K562 (cell line): ENCODE results near the gene FTO. TPM values are rescaled to one million over a fixed set of nuclear protein-coding genes. Genes with fewer than 3 reads are reported as not detected.

Source experiments
- ATAC-seq: fragments of 200-7000 bp; cut with Tn5 transposase; 3 replicates; pipeline ENCODE4 v1.9.1; 2020; ENCODE audit warnings: moderate library complexity
- BruUV-seq: library from RNA; stranded (reverse); fragments of 400-500 nt; replicated peaks from 2 replicates; lab custom pipeline; 2021; lab: Mats Ljungman, UMichigan
- CTCF ChIA-PET: fragments of 300-600 bp; formaldehyde crosslinking; extraction: SDS; loops from one replicate; lab custom pipeline; 2021; ENCODE audit warnings: low intra/inter-chr PET ratio; lab: Yijun Ruan, JAX
- POLR2A ChIA-PET: fragments of 300-600, 350-650 bp; sonication (Branson Sonifier 250); formaldehyde crosslinking; extraction: SDS; loops from one replicate; lab custom pipeline; 2021; ENCODE audit warnings: antibody characterized with exemption, inconsistent platforms; lab: Yijun Ruan, JAX
- DNase-seq, 4 experiments: peaks; one replicate each; pipeline versions ENCODE4 v3.0.0 to v3.0.0-alpha.2; 2011 to 2018; ENCODE audit warnings: low spot score in 3 of 4, mixed read lengths in 3 of 4; ENCODE audit errors: extremely low read depth in 1 of 4
- FAIRE-seq: peaks from 2 replicates; lab custom pipeline; 2011; peaks lifted over from hg19 to GRCh38; lab: Jason Lieb, UNC
- H2AFZ ChIP-seq: 2 replicates; pipeline ENCODE4 v1.6.0; 2011; ENCODE audit warnings: low read depth, low read length, control low read depth, inconsistent platforms
- H3K27ac ChIP-seq: fragments of 200-600 bp; 3 replicates; pipeline ENCODE4 v1.8.0; 2011; ENCODE audit warnings: low read depth, mild to moderate bottlenecking, control low read depth, inconsistent platforms, low read length, moderate library complexity, mixed read lengths; ENCODE audit errors: extremely low read depth
- H3K27me3 ChIP-seq, 2 experiments: fragments of 300-600 bp in 1 of 2; 2 replicates in 1 of 2; 3 replicates in 1 of 2; pipeline versions ENCODE4 v1.6.0 to v1.8.0; 2011; ENCODE audit warnings: inconsistent platforms in 2 of 2, low read length in 2 of 2, mild to moderate bottlenecking in 1 of 2, mixed read lengths in 1 of 2, moderate library complexity in 1 of 2; ENCODE audit not compliant: control insufficient read depth in 2 of 2, insufficient read depth in 2 of 2
- H3K36me3 ChIP-seq: fragments of 300-600 bp; 3 replicates; pipeline ENCODE4 v1.8.0; 2011; ENCODE audit warnings: mild to moderate bottlenecking, low read length, inconsistent platforms; ENCODE audit not compliant: control insufficient read depth, insufficient read depth
- H3K4me1 ChIP-seq, 2 experiments: fragments of 200-600 bp in 1 of 2; replicated peaks in 1 of 2; 2 replicates in 1 of 2; 3 replicates in 1 of 2; pipeline versions ENCODE4 v1.5.1 to v1.8.0; 2011; ENCODE audit warnings: inconsistent platforms in 2 of 2, low read length in 2 of 2, mild to moderate bottlenecking in 1 of 2, mixed read lengths in 1 of 2, moderate library complexity in 1 of 2; ENCODE audit not compliant: control insufficient read depth in 2 of 2, insufficient read depth in 2 of 2
- H3K4me2 ChIP-seq: 2 replicates; pipeline ENCODE4 v1.6.1; 2011; ENCODE audit warnings: low read length, control low read depth, inconsistent platforms, mixed read lengths; ENCODE audit not compliant: insufficient read depth
- H3K4me3 ChIP-seq: fragments of 200-600 bp; sonication (generic), shearing (Covaris generic); 2 replicates; pipeline ENCODE4 v1.5.1; 2016; ENCODE audit warnings: control low read depth, inconsistent platforms
- H3K79me2 ChIP-seq: fragments of 200-600 bp; 3 replicates; pipeline ENCODE4 v1.8.0; 2011; ENCODE audit warnings: low read length, inconsistent platforms; ENCODE audit not compliant: control insufficient read depth, insufficient read depth
- H3K9ac ChIP-seq, 2 experiments: 2 replicates each; pipeline versions ENCODE4 v1.6.0 to v1.6.1; 2011; ENCODE audit warnings: low read depth in 2 of 2, low read length in 2 of 2, control low read depth in 1 of 2, inconsistent platforms in 1 of 2, mild to moderate bottlenecking in 1 of 2, mixed read lengths in 1 of 2; ENCODE audit not compliant: insufficient read depth in 1 of 2
- H3K9me1 ChIP-seq: one replicate; pipeline ENCODE4 v1.6.0; 2011; ENCODE audit warnings: inconsistent platforms, mild to moderate bottlenecking, low read length, moderate library complexity; ENCODE audit not compliant: control insufficient read depth, insufficient read depth
- H3K9me3 ChIP-seq: replicated peaks from 2 replicates; pipeline ENCODE4 v1.5.1; 2011; ENCODE audit warnings: low read depth, low read length, inconsistent platforms; ENCODE audit not compliant: control insufficient read depth, insufficient read depth
- H4K20me1 ChIP-seq: replicated peaks from 2 replicates; pipeline ENCODE4 v1.6.1; 2011; ENCODE audit warnings: low read length, inconsistent platforms, mixed read lengths; ENCODE audit not compliant: control insufficient read depth, insufficient read depth
- ARID2 ChIP-seq: fragments of 450-650 bp; IDR thresholded peaks from 2 replicates; pipeline ENCODE4 v1.6.1; 2017; ENCODE audit warnings: antibody characterized with exemption, mild to moderate bottlenecking
- CREB3 ChIP-seq: fragments of 450-650 bp; conservative IDR thresholded peaks from 2 replicates; pipeline ENCODE4 v1.6.1; 2016; ENCODE audit warnings: missing genetic modification characterization, low read depth, mild to moderate bottlenecking, missing compliant biosample characterization, moderate library complexity
- ELF2 ChIP-seq: fragments of 250-450 bp; sonication (Bioruptor Pico); IDR thresholded peaks from 2 replicates; pipeline ENCODE4 v1.5.0; 2021; ENCODE audit warnings: mild to moderate bottlenecking
- IRF2 ChIP-seq: sonication (generic); formaldehyde crosslinking; IDR thresholded peaks from 2 replicates; pipeline ENCODE4 v1.8.1; 2022; ENCODE audit warnings: mild to moderate bottlenecking, missing genetic modification reagents
- RNF219 ChIP-seq: fragments of 250-450 bp; sonication (Bioruptor Pico); IDR thresholded peaks from 2 replicates; pipeline ENCODE4 v1.5.0; 2022; ENCODE audit warnings: mild to moderate bottlenecking
- SETDB1 ChIP-seq: IDR thresholded peaks from one replicate; pipeline ENCODE4 v1.6.1; 2012; ENCODE audit warnings: low read length, control low read depth, inconsistent platforms
- ZNF280B ChIP-seq: fragments of 250-450 bp; sonication (Bioruptor Pico); IDR thresholded peaks from 2 replicates; pipeline ENCODE4 v1.5.1; 2021; ENCODE audit warnings: mild to moderate bottlenecking
- ZNF830 ChIP-seq: fragments of 250-450 bp; sonication (Bioruptor Pico); IDR thresholded peaks from 2 replicates; pipeline ENCODE4 v1.5.0; 2021; ENCODE audit warnings: mild to moderate bottlenecking
- WGBS: fragments of 100-300 bp; shearing (Covaris generic); methylation state at CpG from one replicate; pipeline ENCODE4 v1.1.6; 2016; ENCODE audit warnings: low coverage, mixed read lengths; ENCODE audit not compliant: insufficient coverage; ENCODE audit errors: missing lambda C conversion rate; 5-methylcytosine and 5-hydroxymethylcytosine counted together
- in situ Hi-C: fragments of 300-500 bp; cut with MboI; formaldehyde crosslinking; loops from 4 replicates; pipeline ENCODE4 v1.15.0; 2018; ENCODE audit warnings: inconsistent platforms, mixed read lengths
- intact Hi-C: fragments of 100-400 bp; cut with micrococcal nuclease; formaldehyde crosslinking; loops from 2 replicates; pipeline ENCODE4 v1.14.2; 2022
- polyA plus RNA-seq, 8 experiments: library from polyadenylated mRNA; depleted of rRNA in 4 of 8; stranded (reverse) in 5 of 8; unstranded in 3 of 8; fragments of >200 nt; fragmentation: Nextera tagmentation in 2 of 8; fragmentation: Illumina TruSeq in 1 of 8; extraction: Ambion mirVana in 2 of 8; extraction: Trizol in 1 of 8; gene quantifications; 2 replicates each; pipeline versions ENCODE4 v1.2.1 to v1.2.3, GENCODE V29; 2011 to 2014; ENCODE audit warnings: inconsistent platforms in 1 of 8, missing spikeins in 1 of 8
- total RNA-seq, 7 experiments: library from RNA; depleted of rRNA in 6 of 7; stranded (reverse); fragments of >200 nt in 6 of 7; fragmentation: Illumina TruSeq in 2 of 7; extraction: Trizol in 2 of 7; gene quantifications; 2 replicates each; pipeline versions ENCODE4 v1.2.1 to v1.2.3, GENCODE V29; 2011 to 2021; ENCODE audit warnings: low replicate concordance in 1 of 7
- TF ChIP-seq, protein P1 (sequence below): sonication (generic); formaldehyde crosslinking; IDR thresholded peaks from 2 replicates; pipeline ENCODE4 v1.8.0; 2022; ENCODE audit warnings: mild to moderate bottlenecking, missing genetic modification reagents

The FTO gene
- total and polyA plus RNA-seq, 9 of the 15 experiments (the other 6 are each of a cell fraction or from before 2014, with no cell fraction given) = 11.3 to 27.7 (median 25.5) TPM

DNA sequence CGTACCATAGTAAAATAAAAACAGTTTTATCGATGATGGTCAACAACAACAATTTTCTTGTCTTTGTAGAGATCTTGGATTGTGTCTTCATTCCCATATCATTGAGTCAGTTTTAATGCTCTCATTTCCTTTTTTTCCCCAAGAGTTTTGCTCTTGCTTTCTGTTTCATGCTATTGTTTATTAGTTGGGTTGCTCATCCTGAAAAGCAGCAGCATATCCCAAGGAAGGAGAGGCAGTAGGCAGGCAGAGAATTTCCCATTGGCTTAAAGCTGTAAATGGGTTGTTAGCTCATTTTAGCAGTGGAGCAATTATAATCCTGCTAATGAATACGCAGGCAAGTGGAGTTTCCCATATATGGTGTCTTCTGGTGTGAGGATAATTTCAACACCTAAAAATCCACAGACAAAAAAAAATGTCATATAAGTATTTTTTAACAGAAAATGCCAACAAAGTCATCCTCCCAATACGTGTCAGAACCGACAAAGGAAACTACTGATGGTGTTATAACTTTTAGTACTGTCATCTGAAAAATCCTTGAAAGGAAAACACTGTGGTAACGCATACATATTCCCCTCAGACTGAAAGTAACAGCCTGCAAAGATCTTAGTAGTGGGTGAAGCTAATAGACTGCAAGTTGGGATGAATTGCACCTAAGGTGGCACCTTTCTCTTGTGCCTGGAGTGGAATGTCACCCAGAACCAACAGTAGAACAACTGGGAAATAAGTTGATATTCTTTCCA lies 218.3 kb downstream of the FTO start:
- in situ Hi-C loops = no loop called here
- H3K27me3 ChIP-seq = no peaks in the 10 kb centered on the region
- no peak for DNase-seq
- no peak overlapping the region for H3K9ac ChIP-seq
- no peak overlapping the region for H2AFZ ChIP-seq
- no peaks in the 10 kb centered on the region for H3K9me1 ChIP-seq
- BruUV-seq = no TSS peak
- POLR2A ChIA-PET = no interaction called here
- 46% methylated on average over 6 of the region's 6 CpGs for WGBS
- H3K79me2 ChIP-seq = no peaks in the 10 kb centered on the region
- intact Hi-C loops = no loop called here
- H3K27ac ChIP-seq = no peak overlapping the region
- no peak overlapping the region for H3K4me2 ChIP-seq
- H3K36me3 ChIP-seq = no peaks in the 10 kb centered on the region
- no peaks in the 10 kb centered on the region for H4K20me1 ChIP-seq
- H3K4me1 ChIP-seq = no peaks in the 10 kb centered on the region; a peak in 2 of 5 replicates
- TF ChIP-seq ZNF830 (CRISPR knock-in tag) (no peak), ZNF280B (CRISPR knock-in tag) (no peak), IRF2 (CRISPR knock-in tag) (no peak), RNF219 (CRISPR knock-in tag) (no peak), SETDB1 (no peak), ELF2 (CRISPR knock-in tag) (no peak), ARID2 (no peak), CREB3 (tag) (no peak)
- TF ChIP-seq, protein P1, sequence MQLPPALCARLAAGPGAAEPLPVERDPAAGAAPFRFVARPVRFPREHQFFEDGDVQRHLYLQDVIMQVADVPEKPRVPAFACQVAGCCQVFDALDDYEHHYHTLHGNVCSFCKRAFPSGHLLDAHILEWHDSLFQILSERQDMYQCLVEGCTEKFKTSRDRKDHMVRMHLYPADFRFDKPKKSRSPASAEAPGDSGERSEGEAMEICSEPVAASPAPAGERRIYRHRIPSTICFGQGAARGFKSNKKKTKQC (CRISPR knock-in tag) = no peak
- no peak for FAIRE-seq
- CTCF ChIA-PET = no interaction called here
- H3K9me3 ChIP-seq = no peaks in the 10 kb centered on the region
- no peak overlapping the region for H3K4me3 ChIP-seq
- no peak for ATAC-seq
